Stomach (tissue), 9 donors: ENCODE measurements around the gene DTX3L. TPM values are rescaled to one million over a fixed set of nuclear protein-coding genes. Genes with fewer than 3 reads are reported as not detected.

Experiments
- DNase-seq, 2 donors: peaks; one replicate each; pipeline versions ENCODE4 v3.0.0 to v3.0.0-alpha.2; 2013 to 2019
- H3K27ac ChIP-seq, 5 donors: fragments of 200-600 bp in 4 of 5; sonication (generic) in 4 of 5; one replicate each; pipeline ENCODE4 v1.5.1; 2013 to 2019; ENCODE audit warnings: mild to moderate bottlenecking in 1 of 5, moderate library complexity in 1 of 5
- H3K27me3 ChIP-seq, 3 donors: fragments of 200-600 bp; sonication (generic); one replicate each; pipeline ENCODE4 v1.5.1; 2017 to 2019; ENCODE audit warnings: mixed run types in 1 of 3
- H3K36me3 ChIP-seq, 4 donors: fragments of 200-600 bp; sonication (generic); 1 replicate in 3 of 4; 2 replicates in 1 of 4; pipeline ENCODE4 v1.5.1; 2016 to 2019
- H3K4me1 ChIP-seq, 4 donors: fragments of 200-600 bp; sonication (generic); one replicate each; pipeline ENCODE4 v1.5.1; 2016 to 2019
- H3K4me3 ChIP-seq, 4 donors: fragments of 200-600 bp; sonication (generic) in 3 of 4; one replicate each; pipeline ENCODE4 v1.5.1; 2016 to 2019; ENCODE audit warnings: mild to moderate bottlenecking in 1 of 4
- H3K9me3 ChIP-seq, 4 donors: fragments of 200-600 bp; sonication (generic); one replicate each; pipeline ENCODE4 v1.5.1; 2016 to 2019
- CTCF ChIP-seq, 7 experiments: fragments of 450-650 bp in 4 of 7; fragments of 200-600 bp in 3 of 7; sonication (generic) in 3 of 7; IDR thresholded peaks; one replicate each; pipeline ENCODE4 v1.5.1; 2016 to 2019; ENCODE audit warnings: antibody characterized with exemption in 7 of 7, control low read depth in 2 of 7, mild to moderate bottlenecking in 1 of 7
- EP300 ChIP-seq: sonication (generic); formaldehyde crosslinking; IDR thresholded peaks from one replicate; pipeline ENCODE4 v1.6.1; 2017; ENCODE audit warnings: antibody characterized with exemption
- POLR2A ChIP-seq, 4 donors: fragments of 450-650 bp; IDR thresholded peaks; one replicate each; pipeline ENCODE4 v1.6.1; 2016; ENCODE audit warnings: antibody characterized with exemption in 4 of 4, control low read depth in 2 of 4, mild to moderate bottlenecking in 1 of 4, moderate library complexity in 1 of 4
- POLR2AphosphoS5 ChIP-seq, 3 donors: sonication (generic); formaldehyde crosslinking; IDR thresholded peaks; one replicate each; pipeline ENCODE4 v1.6.1; 2016; ENCODE audit warnings: antibody characterized with exemption in 3 of 3
- WGBS, 5 donors: extraction: QIAGEN DNeasy Blood & Tissue Kit in 3 of 5; methylation state at CpG; one replicate each; pipeline versions ENCODE4 v1.1.5 to v1.1.7; 2013 to 2018; 5-methylcytosine and 5-hydroxymethylcytosine counted together
- intact Hi-C: fragments of 100-400 bp; cut with DNase I; formaldehyde crosslinking; loops from one replicate; pipeline ENCODE4 v1.15.1; 2023; ENCODE audit warnings: low total_unique reads
- polyA plus RNA-seq, 3 donors: library from polyadenylated mRNA; stranded (reverse); fragments of 200-250 nt; gene quantifications; one replicate each; pipeline ENCODE4 v1.2.3, GENCODE V29; 2013
- total RNA-seq, 5 donors: library from RNA; depleted of rRNA; stranded (reverse); fragments of >200 nt; gene quantifications; one replicate each; pipeline versions ENCODE4 v1.1.0 to v1.2.3, GENCODE V29; 2014 to 2016
- donor health status: healthy with polysubstance abuse.
- donor health status: Bipolar disorder and iron deficiency.
- donor health status: healthy.

Gene DTX3L
- total and polyA plus RNA-seq, 8 donors: 5.8 to 29.0 (median 15.1) TPM

- TF ChIP-seq CTCF (IDR thresholded peaks at IDR 0.05): no peak
- no peak for TF ChIP-seq POLR2A (IDR thresholded peaks at IDR 0.05)
- TF ChIP-seq EP300: no peak
- TF ChIP-seq POLR2AphosphoS5 (IDR thresholded peaks at IDR 0.05): no peak
- Histone ChIP-seq H3K27me3 (no peaks in the 10 kb centered on the region), H3K27ac (no peak overlapping the region), H3K4me3 (no peak overlapping the region), H3K36me3 (peaks cover 61 to 100% (median 100%) of the 10 kb centered on the region in 4 donors), H3K4me1 (peaks cover 0 to 6% (median 0%) of the 10 kb centered on the region in 4 donors), H3K9me3 (no peaks in the 10 kb centered on the region)
- WGBS, 5 donors: 70 to 83% (median 73%) methylated on average over 3 of the region's 3 CpGs
- intact Hi-C loops: no loop called here
- no peak for DNase-seq
Observed at GRCh38 chr3:122536632-122537001, 27.5 kb upstream of the DTX3L start.

GRCh38 chr3:122538956-122539490 lies 25.1 kb upstream of the DTX3L start:
- intact Hi-C loops: no loop called here

GRCh38 chr3:122546151-122546550 lies 18.0 kb upstream of the DTX3L start:
- Histone ChIP-seq H3K27ac (no peak overlapping the region), H3K27me3 (no peaks in the 10 kb centered on the region), H3K36me3 (peaks cover 23 to 98% (median 93%) of the 10 kb centered on the region in 4 donors), H3K4me3 (no peak overlapping the region), H3K9me3 (no peaks in the 10 kb centered on the region), H3K4me1 (no peaks in the 10 kb centered on the region)
- intact Hi-C loops: no loop called here
- TF ChIP-seq POLR2A (IDR thresholded peaks at IDR 0.05): no peak
- TF ChIP-seq CTCF (IDR thresholded peaks at IDR 0.05): no peak
- TF ChIP-seq POLR2AphosphoS5 (IDR thresholded peaks at IDR 0.05): no peak
- TF ChIP-seq EP300: no peak
- DNase-seq: no peak
- WGBS, 5 donors: 69 to 76% (median 74%) methylated on average over 5 of the region's 5 CpGs

More at GRCh38 chr3:122538956-122539490, 25.1 kb upstream of the DTX3L start:
- no peaks in the 10 kb centered on the region for H3K27me3 ChIP-seq
- TF ChIP-seq POLR2AphosphoS5 (IDR thresholded peaks at IDR 0.05) (no peak), EP300 (no peak), POLR2A (IDR thresholded peaks at IDR 0.05) (no peak), CTCF (IDR thresholded peaks at IDR 0.05) (no peak)
- no peak overlapping the region for H3K4me3 ChIP-seq
- peaks cover 0 to 6% (median 0%) of the 10 kb centered on the region in 4 donors for H3K4me1 ChIP-seq
- H3K27ac ChIP-seq: no peak overlapping the region
- no peaks in the 10 kb centered on the region for H3K9me3 ChIP-seq
- H3K36me3 ChIP-seq: peaks cover 38 to 100% (median 97%) of the 10 kb centered on the region in 4 donors
- WGBS, 5 donors: 88 to 94% (median 91%) methylated on average over 7 of the region's 7 CpGs
- DNase-seq: no peak

- no peaks in the 10 kb centered on the region for H3K4me1 ChIP-seq
- H3K27ac ChIP-seq: no peak overlapping the region
- intact Hi-C loops: no loop called here
- H3K4me3 ChIP-seq: no peak overlapping the region
- 72 to 88% (median 84%) methylated on average over 3 of the region's 3 CpGs for WGBS, 5 donors
- TF ChIP-seq EP300 (no peak), CTCF (IDR thresholded peaks at IDR 0.05) (no peak), POLR2A (IDR thresholded peaks at IDR 0.05) (no peak), POLR2AphosphoS5 (IDR thresholded peaks at IDR 0.05) (no peak)
- H3K27me3 ChIP-seq: no peaks in the 10 kb centered on the region
- no peak for DNase-seq
- no peaks in the 10 kb centered on the region for H3K9me3 ChIP-seq
- peaks cover 30 to 98% (median 96%) of the 10 kb centered on the region in 4 donors for H3K36me3 ChIP-seq
Observed at GRCh38 chr3:122548076-122548475, 16.1 kb upstream of the DTX3L start.
